ENCODE results near the gene L3MBTL4.
"Not testable (repeated sequence)": the region's sequence is repeated elsewhere in the genome, so short reads cannot be mapped to it uniquely, and the experiment has no call there.

L3MBTL4 gene

GRCh38 chr18:6199777-6200176 is 214.9 kb downstream of the L3MBTL4 start:
- no peak for DNase-seq (ENCODE audit: low read depth in 2 of 2)

GRCh38 chr18:6198585-6198984 is 216.1 kb downstream of the L3MBTL4 start:
- DNase-seq (ENCODE audit: low read depth in 2 of 2), result no peak

GRCh38 chr18:6194640-6195039 is 220.1 kb downstream of the L3MBTL4 start:
- no peak for DNase-seq (ENCODE audit: low read depth in 2 of 2)

- DNase-seq (ENCODE audit: low read depth in 2 of 2), result not testable (repeated sequence)
Observed at GRCh38 chr18:6185782-6186181, 228.9 kb downstream of the L3MBTL4 start.

GRCh38 chr18:6174983-6175745 is 239.5 kb downstream of the L3MBTL4 start:
- DNase-seq (ENCODE audit: low read depth in 2 of 2), result no peak

GRCh38 chr18:6170604-6171003 is 244.1 kb downstream of the L3MBTL4 start:
- no peak for DNase-seq (ENCODE audit: low read depth in 2 of 2)

GRCh38 chr18:6161549-6161948 is 253.2 kb downstream of the L3MBTL4 start:
- DNase-seq (ENCODE audit: low read depth in 2 of 2), result no peak

- no peak for DNase-seq (ENCODE audit: low read depth in 2 of 2)
Observed at GRCh38 chr18:6159426-6159825, 255.3 kb downstream of the L3MBTL4 start.

- no peak for DNase-seq (ENCODE audit: low read depth in 2 of 2)
Observed at GRCh38 chr18:6158958-6159357, 255.8 kb downstream of the L3MBTL4 start.

- no peak for DNase-seq (ENCODE audit: low read depth in 2 of 2)
Observed at GRCh38 chr18:6156446-6156845, 258.3 kb downstream of the L3MBTL4 start.

GRCh38 chr18:6155707-6156106 is 259.0 kb downstream of the L3MBTL4 start:
- no peak for DNase-seq (ENCODE audit: low read depth in 2 of 2)

GRCh38 chr18:6150430-6150829 is 264.3 kb downstream of the L3MBTL4 start:
- no peak for DNase-seq (ENCODE audit: low read depth in 2 of 2)

GRCh38 chr18:6146307-6146661 is 268.4 kb downstream of the L3MBTL4 start:
- DNase-seq (ENCODE audit: low read depth in 2 of 2), result no peak

GRCh38 chr18:6145645-6146306 is 268.9 kb downstream of the L3MBTL4 start:
- no peak for DNase-seq (ENCODE audit: low read depth in 2 of 2)

- no peak for DNase-seq (ENCODE audit: low read depth in 2 of 2)
Observed at GRCh38 chr18:6139007-6139406, 275.7 kb downstream of the L3MBTL4 start.

GRCh38 chr18:6135901-6136300 is 278.8 kb downstream of the L3MBTL4 start:
- not testable (repeated sequence) for DNase-seq (ENCODE audit: low read depth in 2 of 2)

GRCh38 chr18:6135029-6135428 is 279.7 kb downstream of the L3MBTL4 start:
- not testable (repeated sequence) for DNase-seq (ENCODE audit: low read depth in 2 of 2)

- no peak for DNase-seq (ENCODE audit: low read depth in 2 of 2)
Observed at GRCh38 chr18:6132751-6133368, 281.9 kb downstream of the L3MBTL4 start.

- no peak for DNase-seq (ENCODE audit: low read depth in 2 of 2)
Observed at GRCh38 chr18:6120820-6121279, 293.9 kb downstream of the L3MBTL4 start.

- DNase-seq (ENCODE audit: low read depth in 2 of 2), result no peak
Observed at GRCh38 chr18:6119761-6120160, 294.9 kb downstream of the L3MBTL4 start.

- DNase-seq (ENCODE audit: low read depth in 2 of 2), result no peak
Observed at GRCh38 chr18:6118080-6118479, 296.6 kb downstream of the L3MBTL4 start.

GRCh38 chr18:6115710-6116109 is 299.0 kb downstream of the L3MBTL4 start:
- DNase-seq (ENCODE audit: low read depth in 2 of 2), result no peak

- no peak for DNase-seq (ENCODE audit: low read depth in 2 of 2)
Observed at GRCh38 chr18:6113650-6114049, 301.1 kb downstream of the L3MBTL4 start.

Data from stimulated activated CD4-positive, alpha-beta T cell treated with anti-CD3 and anti-CD28 coated beads, Interleukin-15, amount 100 ng/mL, for 48 hours (primary cell).